Measurements from ENCODE around the gene DYNC1LI1. TPM values are rescaled to one million over a fixed set of nuclear protein-coding genes. Genes with fewer than 3 reads are reported as not detected.

Gene DYNC1LI1
- polyA plus RNA-seq, 1 of the 3 experiments (the other 2 are of a cell fraction) = 15.4 TPM

GRCh38 chr3:32616267-32616962 is 45.8 kb upstream of the DYNC1LI1 start:
- WGBS (ENCODE audit: low lambda C conversion rate) = 79% methylated on average over 14 of the region's 14 CpGs
- Histone ChIP-seq H3K9ac (no peak overlapping the region), H3K27me3 (ENCODE audit: insufficient read depth) (no peaks in the 10 kb centered on the region), H3K27ac (ENCODE audit: low read depth in 2 of 2, low read length in 1 of 2) (no peak overlapping the region), H3K4me1 (ENCODE audit: control insufficient read depth in 1 of 2, insufficient read depth in 2 of 2, low read depth in 1 of 2, low read length in 1 of 2) (no peaks in the 10 kb centered on the region), H3K4me3 (ENCODE audit: low read depth in 2 of 2, low read length in 1 of 2) (no peak overlapping the region), H3K36me3 (replicated peaks in 1 of 2; ENCODE audit: control insufficient read depth in 1 of 2, insufficient read depth in 2 of 2, low read length in 1 of 2) (no peaks in the 10 kb centered on the region), H4K20me1 (ENCODE audit: insufficient read depth) (no peaks in the 10 kb centered on the region), H3K4me2 (no peak overlapping the region), H3F3A (replicated peaks; ENCODE audit: insufficient read depth) (no peaks in the 10 kb centered on the region), H3K9me2 (no peaks in the 10 kb centered on the region), H2AFZ (ENCODE audit: low read depth) (no peak overlapping the region), H3K79me2 (ENCODE audit: insufficient read depth) (no peaks in the 10 kb centered on the region), H3K9me3 (peaks cover 12% of the 10 kb centered on the region)
- DNase-seq = no peak
- TF ChIP-seq SIN3A (IDR thresholded peaks at IDR 0.05; ENCODE audit: borderline replicate concordance, low read depth, low read length) (no peak), TEAD4 (IDR thresholded peaks at IDR 0.05; ENCODE audit: borderline replicate concordance, insufficient read depth) (no peak)
- ChIA-PET CTCF (no interaction called here), POLR2A (no interaction called here)

- Histone ChIP-seq H3K27ac (ENCODE audit: low read depth in 2 of 2, low read length in 1 of 2) (no peak overlapping the region), H3K36me3 (replicated peaks in 1 of 2; ENCODE audit: control insufficient read depth in 1 of 2, insufficient read depth in 2 of 2, low read length in 1 of 2) (no peaks in the 10 kb centered on the region), H3K79me2 (ENCODE audit: insufficient read depth) (no peaks in the 10 kb centered on the region), H3K4me3 (ENCODE audit: low read depth in 2 of 2, low read length in 1 of 2) (no peak overlapping the region), H3K4me2 (no peak overlapping the region), H3K27me3 (ENCODE audit: insufficient read depth) (no peaks in the 10 kb centered on the region), H3K9ac (no peak overlapping the region), H3K9me3 (peaks cover 10% of the 10 kb centered on the region), H2AFZ (ENCODE audit: low read depth) (no peak overlapping the region), H3K9me2 (no peaks in the 10 kb centered on the region), H3F3A (replicated peaks; ENCODE audit: insufficient read depth) (no peaks in the 10 kb centered on the region), H3K4me1 (ENCODE audit: control insufficient read depth in 1 of 2, insufficient read depth in 2 of 2, low read depth in 1 of 2, low read length in 1 of 2) (no peaks in the 10 kb centered on the region), H4K20me1 (ENCODE audit: insufficient read depth) (no peaks in the 10 kb centered on the region)
- CTCF ChIA-PET = no interaction called here
- POLR2A ChIA-PET = no interaction called here
- WGBS (ENCODE audit: low lambda C conversion rate) = 71% methylated on average over 2 of the region's 2 CpGs
- TF ChIP-seq FOXJ3 (CRISPR knock-in tag; IDR thresholded peaks at IDR 0.05) (no peak), EZH2phosphoT487 (IDR thresholded peaks at IDR 0.05; ENCODE audit: borderline replicate concordance, low read depth) (no peak), CTCF (IDR thresholded peaks at IDR 0.05) (no peak), RFX5 (IDR thresholded peaks at IDR 0.05; ENCODE audit: low read length) (no peak), USF2 (IDR thresholded peaks at IDR 0.05; ENCODE audit: borderline replicate concordance, low read depth, low read length) (no peak), FOSL2 (IDR thresholded peaks at IDR 0.05; ENCODE audit: borderline replicate concordance, low read depth) (no peak), IRF3 (IDR thresholded peaks at IDR 0.05; ENCODE audit: low read depth, low read length) (no peak)
- no peak for DNase-seq
These were observed 44.3 kb upstream of the DYNC1LI1 start for GRCh38 chr3:32614956-32615355.

Data from SK-N-SH (cell line).